HCT116 (cell line): Measurements from ENCODE around the gene PTGR3. TPM values are rescaled to one million over a fixed set of nuclear protein-coding genes. Genes with fewer than 3 reads are reported as not detected.

Source experiments
- ATAC-seq: fragments of 200-7000 bp; cut with Tn5 transposase; 2 replicates; pipeline ENCODE4 v1.9.1; 2020; ENCODE audit warnings: mild to moderate bottlenecking, moderate library complexity
- BruUV-seq: library from RNA; stranded (reverse); fragments of 400-500 nt; replicated peaks from 2 replicates; lab custom pipeline; 2021; lab: Mats Ljungman, UMichigan
- CTCF ChIA-PET: fragments of 300-600 bp; sonication (Branson Sonifier 250); formaldehyde crosslinking; loops from one replicate; lab custom pipeline; 2021; ENCODE audit warnings: antibody characterized with exemption; lab: Charles Lee
- POLR2A ChIA-PET: fragments of 300-600, 350-600 bp; sonication (Branson Sonifier 250); formaldehyde crosslinking; loops from one replicate; lab custom pipeline; 2021; ENCODE audit warnings: antibody characterized with exemption; lab: Charles Lee
- RAD21 ChIA-PET, 2 experiments: fragments of 300-600 bp; sonication (Branson Sonifier 250); formaldehyde crosslinking; loops; one replicate each; lab custom pipeline; 2023; ENCODE audit warnings: low total read pairs in 2 of 2; ENCODE audit not compliant: uncharacterized antibody in 2 of 2, unreplicated experiment in 2 of 2, low non-redundant PET in 1 of 2; lab: Charles Lee
- DNase-seq: peaks from one replicate; pipeline ENCODE4 v3.0.0-alpha.2; 2010; ENCODE audit warnings: low read depth, low spot score
- H2AFZ ChIP-seq: fragments of 200-600 bp; shearing (Covaris generic), sonication (generic); 2 replicates; pipeline ENCODE4 v1.6.1; 2017; ENCODE audit warnings: low read depth, mixed run types, mixed read lengths, antibody characterized with exemption, low read length; ENCODE audit not compliant: poor library complexity, severe bottlenecking
- H3K27ac ChIP-seq: 2 replicates; pipeline ENCODE4 v1.5.1; 2012; ENCODE audit warnings: low read depth, low read length
- H3K27me3 ChIP-seq: fragments of 200-600 bp; sonication (generic); 2 replicates; pipeline ENCODE4 v1.6.1; 2016; ENCODE audit warnings: mixed run types, low read length, mixed read lengths; ENCODE audit not compliant: insufficient read depth
- H3K36me3 ChIP-seq, 2 experiments: fragments of 200-500 bp in 1 of 2; fragments of 200-600 bp in 1 of 2; sonication (Bioruptor generic) in 1 of 2; sonication (generic) in 1 of 2; 2 replicates each; pipeline versions ENCODE4 v1.5.1 to v1.6.1; 2014 to 2016; ENCODE audit warnings: low read length in 2 of 2, inconsistent platforms in 1 of 2, mixed read lengths in 1 of 2, mixed run types in 1 of 2; ENCODE audit not compliant: insufficient read depth in 2 of 2, control insufficient read depth in 1 of 2
- H3K4me1 ChIP-seq, 2 experiments: fragments of 200-600 bp in 1 of 2; sonication (generic) in 1 of 2; 2 replicates each; pipeline versions ENCODE4 v1.5.1 to v1.6.1; 2012 to 2017; ENCODE audit warnings: low read length in 2 of 2, inconsistent platforms in 1 of 2, mild to moderate bottlenecking in 1 of 2, mixed read lengths in 1 of 2, mixed run types in 1 of 2, moderate library complexity in 1 of 2; ENCODE audit not compliant: insufficient read depth in 2 of 2, control insufficient read depth in 1 of 2
- H3K4me2 ChIP-seq: fragments of 200-600 bp; sonication (generic); 2 replicates; pipeline ENCODE4 v1.6.1; 2017; ENCODE audit warnings: mixed run types, low read length, mixed read lengths
- H3K4me3 ChIP-seq, 2 experiments: fragments of 200-600 bp in 1 of 2; sonication (generic) in 1 of 2; replicated peaks in 1 of 2; 2 replicates each; pipeline ENCODE4 v1.5.1; 2011 to 2016; ENCODE audit warnings: low read length in 2 of 2, control low read depth in 1 of 2, low read depth in 1 of 2, mild to moderate bottlenecking in 1 of 2, mixed read lengths in 1 of 2, mixed run types in 1 of 2
- H3K79me2 ChIP-seq: fragments of 200-600 bp; sonication (generic); 2 replicates; pipeline ENCODE4 v1.6.1; 2017; ENCODE audit warnings: mild to moderate bottlenecking, mixed run types, low read length, moderate library complexity, mixed read lengths; ENCODE audit not compliant: insufficient read depth
- H3K9ac ChIP-seq: fragments of 200-600 bp; sonication (generic); 2 replicates; pipeline ENCODE4 v1.6.1; 2016; ENCODE audit warnings: low read length, mixed read lengths
- H3K9me2 ChIP-seq: fragments of 200-600 bp; sonication (generic), shearing (Covaris generic); 2 replicates; pipeline ENCODE4 v1.6.1; 2017; ENCODE audit warnings: mixed run types, mild to moderate bottlenecking, moderate library complexity; ENCODE audit not compliant: insufficient read depth
- H3K9me3 ChIP-seq, 2 experiments: fragments of 200-500 bp in 1 of 2; fragments of 200-600 bp in 1 of 2; sonication (Bioruptor generic) in 1 of 2; sonication (generic) in 1 of 2; 2 replicates each; pipeline ENCODE4 v1.6.1; 2014 to 2017; ENCODE audit warnings: low read length in 2 of 2, mixed read lengths in 2 of 2, inconsistent platforms in 1 of 2, low read depth in 1 of 2, mild to moderate bottlenecking in 1 of 2, mixed run types in 1 of 2, moderate library complexity in 1 of 2; ENCODE audit not compliant: control insufficient read depth in 1 of 2, insufficient read depth in 1 of 2
- H4K20me1 ChIP-seq: fragments of 200-600 bp; sonication (generic), shearing (Covaris generic); 2 replicates; pipeline ENCODE4 v1.6.1; 2017; ENCODE audit warnings: mixed run types, mild to moderate bottlenecking, moderate library complexity; ENCODE audit not compliant: insufficient read depth
- ATF3 ChIP-seq: IDR thresholded peaks from 2 replicates; pipeline ENCODE4 v1.6.1; 2012
- CBX3 ChIP-seq: IDR thresholded peaks from 2 replicates; pipeline ENCODE4 v1.6.1; 2012; ENCODE audit warnings: low read depth
- CEBPB ChIP-seq: IDR thresholded peaks from 2 replicates; pipeline ENCODE4 v1.6.1; 2012; ENCODE audit warnings: low read depth
- EZH2 ChIP-seq: fragments of 200-600 bp; sonication (generic); IDR thresholded peaks from 2 replicates; pipeline ENCODE4 v1.6.1; 2017; ENCODE audit warnings: antibody characterized with exemption, mixed run types
- EZH2phosphoT487 ChIP-seq: fragments of 200-600 bp; IDR thresholded peaks from 2 replicates; pipeline ENCODE4 v1.6.1; 2018; ENCODE audit warnings: antibody characterized with exemption, borderline replicate concordance
- JUND ChIP-seq: IDR thresholded peaks from 2 replicates; pipeline ENCODE4 v1.6.1; 2012
- POLR2A ChIP-seq: IDR thresholded peaks from 2 replicates; pipeline ENCODE4 v1.7.0; 2011; ENCODE audit warnings: borderline replicate concordance; ENCODE audit not compliant: insufficient read depth, insufficient read length; ENCODE audit errors: extremely low read depth
- POLR2AphosphoS5 ChIP-seq: IDR thresholded peaks from 2 replicates; pipeline ENCODE4 v1.6.1; 2011; ENCODE audit warnings: mild to moderate bottlenecking, low read depth, low read length, moderate library complexity
- RAD21 ChIP-seq: IDR thresholded peaks from 2 replicates; pipeline ENCODE4 v1.6.1; 2012; ENCODE audit warnings: low read depth, mild to moderate bottlenecking
- REST ChIP-seq: IDR thresholded peaks from 2 replicates; pipeline ENCODE4 v1.6.1; 2012; ENCODE audit warnings: low read depth
- SP1 ChIP-seq: IDR thresholded peaks from 2 replicates; pipeline ENCODE4 v1.6.1; 2012; ENCODE audit warnings: low read depth
- SRF ChIP-seq: IDR thresholded peaks from 2 replicates; pipeline ENCODE4 v1.6.1; 2012; ENCODE audit warnings: low read depth
- ZFX ChIP-seq: fragments of 450-650 bp; IDR thresholded peaks from 2 replicates; pipeline ENCODE4 v1.6.1; 2017
- ZNF274 ChIP-seq: fragments of 200-500 bp; sonication (Bioruptor generic); IDR thresholded peaks from 2 replicates; pipeline ENCODE4 v1.6.1; 2014; ENCODE audit warnings: mild to moderate bottlenecking, low read depth, low read length, inconsistent platforms
- intact Hi-C: fragments of 100-400 bp; cut with micrococcal nuclease; formaldehyde crosslinking; loops from 2 replicates; pipeline ENCODE4 v1.10.0; 2022
- total RNA-seq: library from RNA; stranded (reverse); gene quantifications from one replicate; pipeline ENCODE4 v1.2.1, GENCODE V29; 2021; ENCODE audit not compliant: unreplicated experiment
- TF ChIP-seq, protein P1 (sequence below), 3 experiments: fragments of 200-600 bp in 1 of 3; sonication (generic) in 1 of 3; IDR thresholded peaks in 2 of 3; conservative IDR thresholded peaks in 1 of 3; 2 replicates each; pipeline ENCODE4 v1.5.1; 2012 to 2017; ENCODE audit warnings: low read depth in 2 of 3, low read length in 2 of 3, antibody characterized with exemption in 1 of 3, borderline replicate concordance in 1 of 3, control low read depth in 1 of 3, mild to moderate bottlenecking in 1 of 3, mixed read lengths in 1 of 3, mixed run types in 1 of 3, moderate library complexity in 1 of 3; ENCODE audit not compliant: insufficient read depth in 1 of 3

Gene PTGR3
- total RNA-seq, 1 experiment from 2014 or later, result 25.3 TPM

- Histone ChIP-seq H3K9me2 (no peaks in the 10 kb centered on the region), H3K4me2 (no peak overlapping the region), H3K4me1 (no peaks in the 10 kb centered on the region), H3K79me2 (no peaks in the 10 kb centered on the region), H3K9me3 (no peaks in the 10 kb centered on the region), H3K36me3 (no peaks in the 10 kb centered on the region), H4K20me1 (no peaks in the 10 kb centered on the region), H3K9ac (no peak overlapping the region), H3K27me3 (no peaks in the 10 kb centered on the region), H3K4me3 (no peak overlapping the region), H3K27ac (no peak overlapping the region), H2AFZ (no peak overlapping the region)
- no peak for TF ChIP-seq CEBPB
- peak; percentile 59 for TF ChIP-seq RAD21
- TF ChIP-seq, protein P1, sequence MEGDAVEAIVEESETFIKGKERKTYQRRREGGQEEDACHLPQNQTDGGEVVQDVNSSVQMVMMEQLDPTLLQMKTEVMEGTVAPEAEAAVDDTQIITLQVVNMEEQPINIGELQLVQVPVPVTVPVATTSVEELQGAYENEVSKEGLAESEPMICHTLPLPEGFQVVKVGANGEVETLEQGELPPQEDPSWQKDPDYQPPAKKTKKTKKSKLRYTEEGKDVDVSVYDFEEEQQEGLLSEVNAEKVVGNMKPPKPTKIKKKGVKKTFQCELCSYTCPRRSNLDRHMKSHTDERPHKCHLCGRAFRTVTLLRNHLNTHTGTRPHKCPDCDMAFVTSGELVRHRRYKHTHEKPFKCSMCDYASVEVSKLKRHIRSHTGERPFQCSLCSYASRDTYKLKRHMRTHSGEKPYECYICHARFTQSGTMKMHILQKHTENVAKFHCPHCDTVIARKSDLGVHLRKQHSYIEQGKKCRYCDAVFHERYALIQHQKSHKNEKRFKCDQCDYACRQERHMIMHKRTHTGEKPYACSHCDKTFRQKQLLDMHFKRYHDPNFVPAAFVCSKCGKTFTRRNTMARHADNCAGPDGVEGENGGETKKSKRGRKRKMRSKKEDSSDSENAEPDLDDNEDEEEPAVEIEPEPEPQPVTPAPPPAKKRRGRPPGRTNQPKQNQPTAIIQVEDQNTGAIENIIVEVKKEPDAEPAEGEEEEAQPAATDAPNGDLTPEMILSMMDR (IDR thresholded peaks at IDR 0.05 in 2 of 3, conservative IDR thresholded peaks at IDR 0.05 in 1 of 3; ENCODE audit: borderline replicate concordance in 1 of 3, insufficient read depth in 1 of 3, low read depth in 2 of 3, low read length in 2 of 3), result peak; percentile 29 to 50 (median 48); a peak in 4 of 6 replicates
- ATAC-seq, result peak; percentile 83
- intact Hi-C loops, result loop anchor here (5.0 kb wide), 1 partner anchor 592 kb away; no protein-coding TSS in a partner anchor
- POLR2A ChIA-PET, result no interaction called here
- no TSS peak for BruUV-seq
- RAD21 ChIA-PET, result no interaction called here
- CTCF ChIA-PET, result no interaction called here
- no peak for DNase-seq
These were observed 35.7 kb upstream of the PTGR3 start for GRCh38 chr18:75244351-75245313.

DNA sequence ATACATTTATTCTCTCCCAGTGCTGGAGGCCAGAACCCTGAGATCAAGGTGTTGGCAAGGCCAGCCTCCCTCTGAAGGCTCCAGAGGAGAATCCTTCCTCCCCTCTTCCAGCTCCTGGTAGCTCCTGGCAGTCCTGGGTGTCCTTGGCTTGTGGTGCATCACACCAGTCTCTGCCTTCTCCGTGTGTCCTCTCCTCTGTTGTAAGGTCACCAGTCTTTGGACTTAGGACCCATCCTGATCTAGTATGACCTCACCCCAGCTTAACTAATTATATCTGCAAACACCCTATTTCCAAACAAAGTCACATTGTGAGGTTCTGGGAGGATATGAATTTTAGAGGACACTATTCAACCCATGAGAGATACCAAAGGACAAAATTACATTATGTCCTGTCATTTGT is 32.8 kb upstream of the PTGR3 start:
- CTCF ChIA-PET, result no interaction called here
- H3K9me2 ChIP-seq, result no peaks in the 10 kb centered on the region
- H3K9ac ChIP-seq, result no peak overlapping the region
- no TSS peak for BruUV-seq
- H3K4me1 ChIP-seq, result no peaks in the 10 kb centered on the region
- no peaks in the 10 kb centered on the region for H3K27me3 ChIP-seq
- no peak overlapping the region for H3K4me2 ChIP-seq
- intact Hi-C loops, result no loop called here
- H3K9me3 ChIP-seq, result no peaks in the 10 kb centered on the region
- no peak overlapping the region for H3K27ac ChIP-seq
- H4K20me1 ChIP-seq, result no peaks in the 10 kb centered on the region
- POLR2A ChIA-PET, result no interaction called here
- ATAC-seq (no peak), DNase-seq (no peak)
- no peak overlapping the region for H2AFZ ChIP-seq
- no peaks in the 10 kb centered on the region for H3K36me3 ChIP-seq
- no peaks in the 10 kb centered on the region for H3K79me2 ChIP-seq
- RAD21 ChIA-PET, result no interaction called here
- H3K4me3 ChIP-seq, result no peak overlapping the region
- no peak for TF ChIP-seq ATF3
- TF ChIP-seq EZH2, result no peak
- no peak for TF ChIP-seq JUND
- no peak for TF ChIP-seq REST
- no peak for TF ChIP-seq POLR2AphosphoS5
- no peak for TF ChIP-seq SRF
- TF ChIP-seq CBX3, result no peak
- TF ChIP-seq SP1, result no peak
- TF ChIP-seq ZFX, result no peak
- no peak for TF ChIP-seq ZNF274
- TF ChIP-seq EZH2phosphoT487, result no peak
- no peak for TF ChIP-seq POLR2A
